Neural crest cell (in vitro differentiated cells): ENCODE data around the gene PRCP. TPM values are rescaled to one million over a fixed set of nuclear protein-coding genes. Genes with fewer than 3 reads are reported as not detected.
A peak's percentile ranks its signal among the peaks of the same experiment; 100 is the strongest.

Experiments used
- DNase-seq: peaks from one replicate; pipeline ENCODE4 v3.0.0; 2021; ENCODE audit warnings: low read depth, mixed read lengths, low spot score
- H3K27ac Mint-ChIP-seq: one replicate; pipeline ENCODE4 v1.8.0; 2021; ENCODE audit warnings: mild to moderate bottlenecking, mixed read lengths; ENCODE audit not compliant: unreplicated experiment
- H3K27me3 Mint-ChIP-seq: 2 replicates; pipeline ENCODE4 v1.8.0; 2021; ENCODE audit warnings: low read depth, mild to moderate bottlenecking, mixed read lengths
- H3K36me3 Mint-ChIP-seq: 2 replicates; pipeline ENCODE4 v1.8.0; 2021; ENCODE audit warnings: low read depth, mild to moderate bottlenecking, mixed read lengths
- H3K4me1 Mint-ChIP-seq: 2 replicates; pipeline ENCODE4 v1.8.0; 2021; ENCODE audit warnings: mixed read lengths
- H3K4me3 Mint-ChIP-seq: one replicate; pipeline ENCODE4 v1.8.0; 2021; ENCODE audit warnings: mild to moderate bottlenecking, mixed read lengths
- H3K9me3 Mint-ChIP-seq: 2 replicates; pipeline ENCODE4 v1.8.0; 2021; ENCODE audit warnings: mixed read lengths
- total RNA-seq: library from RNA; stranded (reverse); gene quantifications from 2 replicates; pipeline ENCODE4 v1.2.1, GENCODE V29; 2021
- TF ChIP-seq, protein P1 (sequence below): fragments of 200-600 bp; sonication (generic); conservative IDR thresholded peaks from 2 replicates; pipeline ENCODE4 v1.5.0; 2021; ENCODE audit warnings: antibody characterized with exemption, mild to moderate bottlenecking

PRCP gene
- total RNA-seq, 1 donor from 2014 or later: 59.8 TPM

- Mint-ChIP-seq H3K4me1 (peaks cover 20% of the 10 kb centered on the region), H3K9me3 (peaks cover 6% of the 10 kb centered on the region), H3K27ac (no peak overlapping the region), H3K36me3 (peaks cover 3% of the 10 kb centered on the region), H3K27me3 (peaks cover 2% of the 10 kb centered on the region), H3K4me3 (no peak overlapping the region)
- DNase-seq: no peak
- TF ChIP-seq, protein P1, sequence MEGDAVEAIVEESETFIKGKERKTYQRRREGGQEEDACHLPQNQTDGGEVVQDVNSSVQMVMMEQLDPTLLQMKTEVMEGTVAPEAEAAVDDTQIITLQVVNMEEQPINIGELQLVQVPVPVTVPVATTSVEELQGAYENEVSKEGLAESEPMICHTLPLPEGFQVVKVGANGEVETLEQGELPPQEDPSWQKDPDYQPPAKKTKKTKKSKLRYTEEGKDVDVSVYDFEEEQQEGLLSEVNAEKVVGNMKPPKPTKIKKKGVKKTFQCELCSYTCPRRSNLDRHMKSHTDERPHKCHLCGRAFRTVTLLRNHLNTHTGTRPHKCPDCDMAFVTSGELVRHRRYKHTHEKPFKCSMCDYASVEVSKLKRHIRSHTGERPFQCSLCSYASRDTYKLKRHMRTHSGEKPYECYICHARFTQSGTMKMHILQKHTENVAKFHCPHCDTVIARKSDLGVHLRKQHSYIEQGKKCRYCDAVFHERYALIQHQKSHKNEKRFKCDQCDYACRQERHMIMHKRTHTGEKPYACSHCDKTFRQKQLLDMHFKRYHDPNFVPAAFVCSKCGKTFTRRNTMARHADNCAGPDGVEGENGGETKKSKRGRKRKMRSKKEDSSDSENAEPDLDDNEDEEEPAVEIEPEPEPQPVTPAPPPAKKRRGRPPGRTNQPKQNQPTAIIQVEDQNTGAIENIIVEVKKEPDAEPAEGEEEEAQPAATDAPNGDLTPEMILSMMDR: no peak
These were observed 89.5 kb downstream of the PRCP start for GRCh38 chr11:82810738-82811137.

DNA sequence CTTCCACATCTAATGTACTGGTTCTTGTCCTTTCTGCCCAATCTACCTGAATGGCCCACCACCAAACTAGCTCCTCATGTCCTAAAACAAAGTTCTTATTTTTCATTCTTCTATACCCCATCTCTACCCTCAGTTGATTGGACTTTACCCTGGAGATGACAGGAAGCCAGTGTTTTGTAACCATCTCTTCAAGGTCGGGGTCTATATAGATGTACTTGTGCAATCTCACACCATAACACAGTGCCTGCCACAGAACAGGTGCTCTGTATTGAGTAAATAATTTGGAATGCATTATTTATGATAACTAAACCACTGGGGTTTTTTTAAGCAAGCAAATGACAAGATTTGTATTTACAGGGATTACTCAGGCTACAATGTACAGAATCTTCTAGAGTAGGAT, 89.9 kb downstream of the PRCP start:
- H3K36me3 Mint-ChIP-seq: peaks cover 3% of the 10 kb centered on the region
- DNase-seq: no peak
- H3K9me3 Mint-ChIP-seq: peaks cover 8% of the 10 kb centered on the region
- H3K4me1 Mint-ChIP-seq: peaks cover 16% of the 10 kb centered on the region
- no peak overlapping the region for H3K4me3 Mint-ChIP-seq
- TF ChIP-seq, protein P1: no peak
- no peak overlapping the region for H3K27ac Mint-ChIP-seq
- peaks cover 2% of the 10 kb centered on the region for H3K27me3 Mint-ChIP-seq

- peaks cover 6% of the 10 kb centered on the region for H3K36me3 Mint-ChIP-seq
These were observed 92.6 kb downstream of the PRCP start for GRCh38 chr11:82807646-82808045.

GRCh38 chr11:82802710-82803109, 97.5 kb downstream of the PRCP start:
- peaks cover 25% of the 10 kb centered on the region for H3K4me1 Mint-ChIP-seq
- peaks cover 21% of the 10 kb centered on the region for H3K9me3 Mint-ChIP-seq
- no peak for DNase-seq
- H3K27me3 Mint-ChIP-seq: no peaks in the 10 kb centered on the region
- peaks cover 10% of the 10 kb centered on the region for H3K36me3 Mint-ChIP-seq
- H3K27ac Mint-ChIP-seq: no peak overlapping the region
- no peak overlapping the region for H3K4me3 Mint-ChIP-seq
- TF ChIP-seq, protein P1: no peak

More at GRCh38 chr11:82807646-82808045, 92.6 kb downstream of the PRCP start:
- H3K27ac Mint-ChIP-seq: no peak overlapping the region
- peaks cover 11% of the 10 kb centered on the region for H3K9me3 Mint-ChIP-seq
- peaks cover 2% of the 10 kb centered on the region for H3K27me3 Mint-ChIP-seq
- TF ChIP-seq, protein P1: no peak
- H3K4me1 Mint-ChIP-seq: peaks cover 7% of the 10 kb centered on the region
- H3K4me3 Mint-ChIP-seq: no peak overlapping the region
- no peak for DNase-seq

DNA sequence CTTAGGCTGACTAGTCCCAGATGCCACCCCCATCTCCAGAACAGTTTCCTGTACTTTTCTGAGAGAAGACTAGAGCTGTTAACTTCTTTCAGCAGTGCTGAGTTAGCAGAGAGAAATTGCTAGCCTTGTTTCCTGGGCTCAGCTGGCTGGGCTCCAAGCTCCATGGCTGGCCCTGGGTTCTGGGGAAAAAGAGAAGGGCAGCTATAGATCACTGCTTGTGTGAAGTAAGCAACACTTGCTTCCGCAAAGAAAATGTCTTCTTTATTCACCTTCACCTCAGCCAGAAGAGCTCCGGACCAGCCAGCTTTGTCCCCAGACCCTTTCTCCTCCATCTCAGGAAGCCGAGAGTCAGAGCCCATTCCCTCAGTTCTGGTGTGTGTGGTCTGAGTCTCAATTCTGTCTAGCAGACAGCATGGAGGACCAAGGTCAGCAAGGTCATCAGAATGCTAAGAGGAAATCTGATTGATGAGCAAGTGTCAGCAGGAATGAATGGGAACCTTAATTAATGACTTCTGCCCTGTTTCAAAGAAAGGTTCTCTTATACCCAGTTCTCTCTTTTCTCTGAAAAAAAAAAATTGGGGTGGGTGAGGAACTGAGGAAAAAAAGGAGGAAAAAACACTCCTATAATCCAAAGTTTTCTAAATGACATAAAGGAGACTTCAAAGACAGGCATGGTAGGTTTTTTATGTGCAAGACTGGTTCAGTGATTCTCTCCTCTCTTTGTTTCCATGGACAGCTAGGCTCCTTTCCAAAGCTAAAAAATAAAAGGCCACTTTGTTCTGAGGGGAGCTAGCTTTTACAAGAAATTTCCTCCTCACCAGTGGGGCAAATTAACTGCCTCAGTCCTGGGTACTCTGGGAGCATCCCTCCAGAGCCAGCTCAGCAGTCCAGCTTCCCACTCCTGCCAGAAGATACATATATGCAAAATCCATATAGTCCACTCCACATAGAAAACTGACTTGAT, 103.0 kb downstream of the PRCP start:
- Mint-ChIP-seq H3K27ac (peak overlapping the region; percentile 93), H3K4me3 (peak overlapping the region; percentile 61), H3K36me3 (peaks cover 3% of the 10 kb centered on the region), H3K27me3 (no peaks in the 10 kb centered on the region), H3K4me1 (peaks cover 24% of the 10 kb centered on the region), H3K9me3 (peaks cover 11% of the 10 kb centered on the region)
- TF ChIP-seq, protein P1: no peak
- no peak for DNase-seq
